GM12801 (cell line): ENCODE data around the gene VGF.

Source experiments
- CTCF ChIP-seq: IDR thresholded peaks from one replicate; pipeline ENCODE4 v1.5.1; 2011; ENCODE audit warnings: control low read depth; ENCODE audit not compliant: insufficient read length; ENCODE audit errors: extremely low read depth

Gene VGF

GRCh38 chr7:101119876-101120275 is 45.5 kb downstream of the VGF start:
- TF ChIP-seq CTCF = no peak

- TF ChIP-seq CTCF = no peak
Measured at GRCh38 chr7:101118856-101119255, 46.5 kb downstream of the VGF start.

DNA sequence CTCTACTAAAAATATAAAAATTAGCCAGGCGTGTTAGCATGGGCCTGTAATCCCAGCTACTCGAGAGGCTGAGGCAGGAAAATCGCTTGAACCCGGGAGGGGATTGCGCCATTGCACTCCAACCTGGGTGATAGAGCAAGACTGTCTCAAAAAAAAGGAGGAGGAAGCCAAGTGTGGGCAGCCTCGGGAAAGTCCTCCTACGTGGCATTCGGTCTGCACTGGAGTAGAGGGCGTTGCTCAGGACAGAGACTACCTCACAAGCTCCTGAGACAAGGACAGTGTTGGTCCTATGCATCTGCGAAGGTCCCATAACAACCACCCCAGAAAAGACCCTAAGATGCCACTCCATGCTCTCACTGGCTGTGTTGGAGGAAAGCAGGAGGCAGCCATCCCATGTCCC is 48.5 kb downstream of the VGF start:
- no peak for TF ChIP-seq CTCF

GRCh38 chr7:101115215-101115614 is 50.2 kb downstream of the VGF start:
- TF ChIP-seq CTCF = no peak

DNA sequence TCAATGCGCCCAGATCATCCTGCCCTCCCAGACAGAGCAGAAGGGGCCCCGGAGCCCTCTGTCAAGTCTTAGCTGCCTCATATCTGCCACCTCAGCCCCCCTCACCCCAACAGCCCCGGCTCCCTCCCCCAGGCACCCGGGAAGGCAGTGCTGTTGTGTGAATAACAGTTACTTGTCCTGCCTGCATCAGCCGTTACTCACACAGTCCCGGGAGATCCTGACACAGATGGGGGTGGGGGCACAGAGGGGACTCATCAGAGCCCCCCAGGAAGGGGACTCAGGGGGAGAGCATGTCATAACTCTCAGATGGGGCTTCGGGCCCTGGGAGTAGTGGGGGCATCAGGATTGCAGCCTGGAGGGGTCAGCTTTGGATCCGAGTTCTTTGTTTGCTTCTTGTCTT is 50.9 kb downstream of the VGF start:
- no peak for TF ChIP-seq CTCF

DNA sequence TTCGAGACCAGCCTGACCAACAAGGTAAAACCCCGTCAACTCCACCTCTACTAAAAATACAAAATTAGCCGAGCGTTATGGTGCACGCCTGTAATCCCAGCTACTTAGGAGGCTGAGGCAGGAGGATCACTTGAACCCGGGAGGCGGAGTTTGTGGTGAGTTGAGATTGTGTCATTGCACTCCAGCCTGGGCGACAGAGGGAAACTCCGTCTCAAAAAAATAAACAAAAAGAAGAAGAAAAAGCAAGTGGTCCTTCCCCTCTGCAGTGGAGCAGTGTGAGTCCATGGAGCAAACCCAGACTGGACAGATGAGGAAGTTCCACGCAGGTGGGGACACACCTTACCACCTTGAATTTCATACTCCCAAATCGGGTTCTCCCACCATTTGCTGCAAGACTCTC is 51.5 kb downstream of the VGF start:
- TF ChIP-seq CTCF = no peak
